Lung (tissue), 12 donors: ENCODE results near the gene GRM4. TPM values are rescaled to one million over a fixed set of nuclear protein-coding genes. Genes with fewer than 3 reads are reported as not detected.

Experiments
- ATAC-seq: fragments of 200-7000 bp; cut with Tn5 transposase; one replicate; pipeline ENCODE4 v1.9.1; 2020; ENCODE audit warnings: moderate number of reproducible peaks; ENCODE audit not compliant: insufficient read depth, low FRiP score
- DNase-seq, 3 donors: peaks; one replicate each; pipeline ENCODE4 v3.0.0-alpha.2; 2013 to 2017
- H3K27ac ChIP-seq, 2 donors: one replicate each; pipeline ENCODE4 v1.5.1; 2013; ENCODE audit warnings: mild to moderate bottlenecking in 2 of 2, moderate library complexity in 2 of 2, control low read depth in 1 of 2, inconsistent platforms in 1 of 2, low read depth in 1 of 2, low read length in 1 of 2
- H3K27me3 ChIP-seq, 3 donors: one replicate each; pipeline ENCODE4 v1.5.1; 2013; ENCODE audit warnings: low read length in 2 of 3; ENCODE audit not compliant: control insufficient read depth in 3 of 3, insufficient read depth in 3 of 3
- H3K36me3 ChIP-seq, 4 donors: one replicate each; pipeline ENCODE4 v1.5.1; 2013; ENCODE audit warnings: low read length in 4 of 4, mild to moderate bottlenecking in 1 of 4, moderate library complexity in 1 of 4; ENCODE audit not compliant: control insufficient read depth in 4 of 4, insufficient read depth in 4 of 4
- H3K4me1 ChIP-seq, 5 donors: one replicate each; pipeline ENCODE4 v1.5.1; 2013; ENCODE audit warnings: low read length in 5 of 5, mild to moderate bottlenecking in 2 of 5, moderate library complexity in 1 of 5; ENCODE audit not compliant: control insufficient read depth in 5 of 5, insufficient read depth in 5 of 5
- H3K4me3 ChIP-seq: one replicate; pipeline ENCODE4 v1.5.1; 2013; ENCODE audit warnings: mild to moderate bottlenecking, control low read depth, moderate library complexity
- H3K9ac ChIP-seq, 2 donors: one replicate each; pipeline ENCODE4 v1.5.1; 2013; ENCODE audit warnings: low read length in 2 of 2, control low read depth in 1 of 2; ENCODE audit not compliant: insufficient read depth in 1 of 2
- H3K9me3 ChIP-seq, 4 donors: one replicate each; pipeline ENCODE4 v1.5.1; 2013; ENCODE audit warnings: low read length in 3 of 4, mild to moderate bottlenecking in 1 of 4, moderate library complexity in 1 of 4; ENCODE audit not compliant: control insufficient read depth in 4 of 4, insufficient read depth in 3 of 4
- WGBS, 2 donors: extraction: QIAGEN DNeasy Blood & Tissue Kit; methylation state at CpG; one replicate each; pipeline ENCODE4 v1.1.7; 2013; 5-methylcytosine and 5-hydroxymethylcytosine counted together
- polyA plus RNA-seq, 2 donors: library from polyadenylated mRNA; stranded (reverse); fragments of 200-250 nt; gene quantifications; one replicate each; pipeline ENCODE4 v1.2.1, GENCODE V29; 2013
- total RNA-seq, 2 donors: library from RNA; depleted of rRNA in 1 of 2; stranded (reverse); fragments of >200 nt in 1 of 2; gene quantifications; one replicate each; pipeline ENCODE4 v1.2.1, GENCODE V29; 2014 to 2021
- TF ChIP-seq, protein P1 (sequence below): IDR thresholded peaks from 2 replicates; pipeline ENCODE4 v1.5.1; 2012; ENCODE audit warnings: mild to moderate bottlenecking; ENCODE audit errors: control extremely low read depth, extremely low read depth
- donor health status: control.
- donor health status: control.
- donor health status: Bipolar disorder and iron deficiency.
- donor health status: healthy.
- donor health status: DM: yes; HTN: yes; CAD: no.

Gene GRM4
- total and polyA plus RNA-seq, 4 donors = 0.02 to 0.34 (median 0.09) TPM

DNA sequence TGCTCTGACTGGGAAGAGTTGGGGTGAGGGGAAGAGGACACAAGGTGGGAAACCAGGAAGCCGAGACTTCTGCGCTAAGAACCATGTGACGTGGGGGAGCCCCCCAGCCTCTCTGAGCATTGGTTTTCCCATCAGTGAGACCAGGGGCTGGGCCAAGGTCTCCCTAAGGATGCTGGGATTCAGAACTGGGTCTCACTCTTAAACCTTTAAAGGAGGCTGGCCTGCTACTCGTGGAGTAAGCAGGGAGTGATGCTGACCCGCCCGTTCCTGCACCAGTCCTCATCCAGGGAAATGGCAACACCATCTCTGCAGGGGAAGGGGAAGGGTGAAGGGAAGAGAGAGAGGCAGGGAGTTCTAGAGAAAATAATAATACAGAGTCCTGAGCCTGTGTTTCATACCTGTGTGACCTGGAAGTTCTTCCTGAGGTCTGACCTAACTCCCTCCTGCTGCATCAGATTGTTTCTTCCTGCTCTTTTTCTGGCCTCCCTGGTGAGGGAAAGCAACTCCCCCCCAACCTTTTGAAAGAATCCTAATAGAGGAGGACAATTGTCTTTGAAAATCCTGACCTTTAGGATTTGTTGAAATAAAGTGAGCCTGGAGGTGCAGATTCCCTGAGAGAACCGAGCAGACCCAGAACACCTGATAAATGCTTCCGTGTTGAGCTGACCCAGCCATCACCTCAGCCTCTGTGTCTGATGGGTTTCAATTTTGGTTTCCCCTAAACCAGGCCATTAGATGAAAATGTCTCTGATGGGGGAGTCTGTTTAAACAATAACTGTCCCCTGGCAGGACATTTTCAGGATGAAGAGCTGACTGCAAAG lies 3.0 kb upstream of the GRM4 start:
- Histone ChIP-seq H3K27ac (no peak overlapping the region), H3K4me1 (peaks cover 0 to 18% (median 8%) of the 10 kb centered on the region in 5 donors), H3K27me3 (peaks cover 10 to 51% (median 18%) of the 10 kb centered on the region in 3 donors), H3K9ac (no peak overlapping the region), H3K4me3 (no peak overlapping the region), H3K9me3 (no peaks in the 10 kb centered on the region), H3K36me3 (no peaks in the 10 kb centered on the region)
- 64 to 75% methylated on average over 8 of the region's 8 CpGs for WGBS, 2 donors
- TF ChIP-seq, protein P1, sequence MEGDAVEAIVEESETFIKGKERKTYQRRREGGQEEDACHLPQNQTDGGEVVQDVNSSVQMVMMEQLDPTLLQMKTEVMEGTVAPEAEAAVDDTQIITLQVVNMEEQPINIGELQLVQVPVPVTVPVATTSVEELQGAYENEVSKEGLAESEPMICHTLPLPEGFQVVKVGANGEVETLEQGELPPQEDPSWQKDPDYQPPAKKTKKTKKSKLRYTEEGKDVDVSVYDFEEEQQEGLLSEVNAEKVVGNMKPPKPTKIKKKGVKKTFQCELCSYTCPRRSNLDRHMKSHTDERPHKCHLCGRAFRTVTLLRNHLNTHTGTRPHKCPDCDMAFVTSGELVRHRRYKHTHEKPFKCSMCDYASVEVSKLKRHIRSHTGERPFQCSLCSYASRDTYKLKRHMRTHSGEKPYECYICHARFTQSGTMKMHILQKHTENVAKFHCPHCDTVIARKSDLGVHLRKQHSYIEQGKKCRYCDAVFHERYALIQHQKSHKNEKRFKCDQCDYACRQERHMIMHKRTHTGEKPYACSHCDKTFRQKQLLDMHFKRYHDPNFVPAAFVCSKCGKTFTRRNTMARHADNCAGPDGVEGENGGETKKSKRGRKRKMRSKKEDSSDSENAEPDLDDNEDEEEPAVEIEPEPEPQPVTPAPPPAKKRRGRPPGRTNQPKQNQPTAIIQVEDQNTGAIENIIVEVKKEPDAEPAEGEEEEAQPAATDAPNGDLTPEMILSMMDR = no peak
- ATAC-seq (no peak), DNase-seq (no peak)

DNA sequence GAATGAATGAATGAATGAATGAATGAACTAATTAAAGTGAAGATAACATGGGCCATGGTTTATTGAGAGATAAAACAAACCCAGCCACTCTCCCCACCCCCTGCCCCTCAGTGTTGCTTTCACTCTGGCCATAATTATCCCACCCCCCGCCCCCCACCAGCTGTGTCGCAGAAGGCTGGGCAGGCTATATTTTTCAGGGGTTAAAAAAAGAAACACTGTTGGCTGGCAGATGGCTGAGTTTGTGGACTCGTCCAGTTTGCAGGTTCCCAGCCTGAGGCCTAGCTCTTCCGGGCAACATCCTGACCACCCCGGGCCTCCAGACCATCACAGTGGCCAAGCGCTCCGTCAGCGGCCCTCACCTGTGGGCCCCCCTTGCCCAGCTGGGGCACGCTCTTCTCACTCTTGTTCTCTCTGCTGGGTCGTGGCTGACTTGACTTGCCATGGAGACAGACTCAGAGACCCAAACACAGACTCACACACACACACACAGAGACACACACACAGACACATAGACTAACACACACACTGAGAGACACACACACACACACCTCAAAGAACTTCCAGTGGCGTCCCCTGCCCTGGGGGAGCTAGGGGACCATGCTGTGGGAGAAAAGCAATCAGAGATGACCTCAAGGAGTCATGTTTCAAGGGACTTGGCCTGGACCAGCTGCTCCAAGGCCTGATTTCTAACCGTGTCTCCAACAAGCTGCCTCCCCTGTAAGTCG lies 2.2 kb upstream of the GRM4 start:
- Histone ChIP-seq H3K27me3 (peaks cover 10 to 58% (median 25%) of the 10 kb centered on the region in 3 donors), H3K9me3 (no peaks in the 10 kb centered on the region), H3K4me1 (peaks cover 0 to 25% (median 8%) of the 10 kb centered on the region in 5 donors), H3K36me3 (no peaks in the 10 kb centered on the region), H3K4me3 (no peak overlapping the region), H3K27ac (no peak overlapping the region), H3K9ac (no peak overlapping the region)
- ATAC-seq (no peak), DNase-seq (no peak)
- TF ChIP-seq, protein P1 = no peak
- 70 to 77% methylated on average over 13 of the region's 13 CpGs for WGBS, 2 donors

DNA sequence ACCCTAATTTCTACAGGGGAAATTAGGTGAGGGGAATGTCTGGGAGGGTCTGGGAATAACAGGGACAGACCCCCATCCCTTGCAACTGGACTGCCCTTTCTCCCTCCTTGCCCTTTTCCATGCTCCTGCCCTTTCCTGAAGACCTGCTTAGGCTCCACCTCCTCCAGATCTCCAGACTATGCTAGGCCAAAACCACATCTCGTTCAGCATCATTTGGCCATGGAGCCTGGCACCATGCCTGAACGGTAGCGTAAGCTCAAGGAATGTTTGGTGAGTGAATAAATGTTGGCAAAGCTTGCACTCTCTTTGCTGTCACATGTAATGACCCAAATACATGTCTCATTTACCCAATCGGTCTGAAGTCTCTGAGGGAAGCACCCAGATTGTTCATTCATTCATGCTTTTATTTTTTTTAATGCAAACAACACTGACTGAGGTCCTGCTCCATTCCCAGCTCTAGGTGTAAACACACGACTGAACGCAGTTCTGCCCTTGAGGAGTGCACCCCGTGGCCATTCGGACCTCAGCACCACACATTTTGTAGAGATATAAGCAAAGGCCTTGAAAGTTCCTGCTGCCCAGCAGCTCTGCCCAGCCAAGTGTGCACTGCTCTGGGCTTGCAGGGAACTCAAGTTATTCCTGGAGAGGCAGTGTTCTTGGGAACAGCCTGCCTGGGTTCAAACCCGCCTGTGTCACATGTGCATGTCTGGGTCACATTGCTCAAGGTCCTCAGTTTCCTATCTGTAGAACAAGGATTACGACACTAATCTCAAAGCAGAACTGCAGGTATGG lies 1.1 kb upstream of the GRM4 start:
- H3K4me3 ChIP-seq = no peak overlapping the region
- H3K27ac ChIP-seq = no peak overlapping the region
- 70 to 75% methylated on average over 10 of the region's 10 CpGs for WGBS, 2 donors
- DNase-seq (no peak), ATAC-seq (no peak)
- peaks cover 10 to 63% (median 32%) of the 10 kb centered on the region in 3 donors for H3K27me3 ChIP-seq
- TF ChIP-seq, protein P1 = no peak
- no peaks in the 10 kb centered on the region for H3K36me3 ChIP-seq
- H3K9me3 ChIP-seq = no peaks in the 10 kb centered on the region
- H3K9ac ChIP-seq = no peak overlapping the region
- H3K4me1 ChIP-seq = peaks cover 0 to 22% (median 8%) of the 10 kb centered on the region in 5 donors
